Spinal cord (tissue), 4 donors: ENCODE data around the gene ILKAP. TPM values are rescaled to one million over a fixed set of nuclear protein-coding genes. Genes with fewer than 3 reads are reported as not detected.

Experiments used
- polyA plus RNA-seq, 2 donors: library from polyadenylated mRNA; unstranded; fragments of 120-200 nt; gene quantifications; one replicate each; pipeline ENCODE4 v1.2.1, GENCODE V29; 2013; ENCODE audit not compliant: insufficient read length in 2 of 2
- total RNA-seq, 2 donors: library from RNA; depleted of rRNA in 1 of 2; stranded (reverse); fragments of 120-200 nt in 1 of 2; fragments of >200 nt in 1 of 2; gene quantifications; one replicate each; pipeline versions ENCODE4 v1.2.3 to v1.2.4, GENCODE V29; 2013 to 2014

ILKAP gene
- total and polyA plus RNA-seq, 4 donors = 29.4 to 65.8 (median 43.5) TPM

Other genes with a start within 250 kb of the ILKAP start
- gene UBE2F, start 236.7 kb downstream of the ILKAP start, total RNA-seq = 10 to 100 TPM; 52.5 to 56.0 TPM
- 10 to 100 TPM; 71.6 to 80.2 TPM for gene UBE2F, start 236.7 kb downstream of the ILKAP start, polyA plus RNA-seq
- gene SCLY, start 142.7 kb downstream of the ILKAP start, total RNA-seq = 10 to 100 TPM; 13.9 to 16.8 TPM
- gene SCLY, start 142.7 kb downstream of the ILKAP start, polyA plus RNA-seq = 10 to 100 TPM; 21.8 to 27.0 TPM
- 1 to 10 TPM in 1 of 2 donors, under 1 TPM in 1; 0.50 to 4.3 TPM for gene ESPNL, start 103.4 kb downstream of the ILKAP start, total RNA-seq
- under 1 TPM; 0.43 to 0.90 TPM for gene ESPNL, start 103.4 kb downstream of the ILKAP start, polyA plus RNA-seq
- under 1 TPM; 0.10 to 0.28 TPM for gene KLHL30, start 65.0 kb downstream of the ILKAP start, total RNA-seq
- gene KLHL30, start 65.0 kb downstream of the ILKAP start, polyA plus RNA-seq = under 1 TPM; 0.13 to 0.14 TPM
- gene ERFE, start 44.7 kb downstream of the ILKAP start, total RNA-seq = 1 to 10 TPM in 1 of 2 donors, under 1 TPM in 1; 0.79 to 1.8 TPM
- 1 to 10 TPM; 2.4 to 2.9 TPM for gene ERFE, start 44.7 kb downstream of the ILKAP start, polyA plus RNA-seq
- gene HES6, start 36.3 kb upstream of the ILKAP start, total RNA-seq = 10 to 100 TPM; 22.3 to 43.4 TPM
- 100 to 1,000 TPM; 110 to 114 TPM for gene HES6, start 36.3 kb upstream of the ILKAP start, polyA plus RNA-seq
- 1 to 10 TPM; 5.5 to 9.1 TPM for gene PER2, start 84.9 kb upstream of the ILKAP start, total RNA-seq
- gene PER2, start 84.9 kb upstream of the ILKAP start, polyA plus RNA-seq = 1 to 10 TPM; 9.5 to 9.9 TPM
- 10 to 100 TPM; 12.2 to 19.2 TPM for gene TRAF3IP1, start 116.8 kb upstream of the ILKAP start, total RNA-seq
- gene TRAF3IP1, start 116.8 kb upstream of the ILKAP start, polyA plus RNA-seq = 10 to 100 TPM; 17.2 to 18.0 TPM
- 10 to 100 TPM; 22.1 to 34.6 TPM for gene ASB1, start 223.2 kb upstream of the ILKAP start, total RNA-seq
- 10 to 100 TPM; 40.5 to 41.9 TPM for gene ASB1, start 223.2 kb upstream of the ILKAP start, polyA plus RNA-seq